ENCODE results near the gene CCT3.

CCT3 gene

DNA sequence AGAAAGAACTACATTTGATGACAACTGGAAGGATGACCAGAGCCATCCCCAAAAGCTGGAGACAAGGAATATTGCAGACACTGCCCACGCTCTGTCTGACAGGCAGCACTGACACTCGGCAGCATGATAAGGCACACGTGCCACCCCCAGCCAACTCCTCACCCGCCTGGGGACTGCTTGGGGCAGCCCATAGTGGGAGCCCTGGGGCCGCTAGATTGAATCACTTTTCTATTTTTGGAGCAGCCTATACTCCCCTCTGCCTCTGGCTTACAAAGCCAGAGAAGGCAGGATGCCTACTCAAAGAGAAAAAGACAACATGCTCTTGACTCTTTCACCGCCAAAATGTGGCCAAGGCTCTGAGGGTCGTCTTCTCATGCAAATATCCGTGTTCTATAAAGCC is 56.8 kb downstream of the CCT3 start:
- DNase-seq (ENCODE audit: low spot score) = peak; percentile 71

DNA sequence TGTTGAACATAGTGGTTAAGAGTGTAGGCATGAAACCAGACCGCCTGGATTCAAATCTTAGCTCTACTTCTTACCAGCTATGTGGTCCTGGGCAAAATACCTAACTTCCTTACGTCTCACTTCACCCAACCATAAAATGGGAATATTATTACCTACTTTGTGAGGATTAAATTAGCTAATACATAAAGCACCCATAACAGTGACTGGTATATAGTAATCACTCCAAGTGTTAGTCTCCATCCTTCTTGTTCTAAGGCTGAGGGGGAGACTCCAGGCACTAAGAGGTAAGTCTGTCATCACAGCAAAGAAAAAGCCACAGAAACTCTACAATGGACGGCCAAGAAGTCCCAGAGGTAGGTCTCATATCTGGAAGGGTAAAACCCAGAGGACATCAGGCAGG is 58.3 kb downstream of the CCT3 start:
- no peak for DNase-seq (ENCODE audit: low spot score)

DNA sequence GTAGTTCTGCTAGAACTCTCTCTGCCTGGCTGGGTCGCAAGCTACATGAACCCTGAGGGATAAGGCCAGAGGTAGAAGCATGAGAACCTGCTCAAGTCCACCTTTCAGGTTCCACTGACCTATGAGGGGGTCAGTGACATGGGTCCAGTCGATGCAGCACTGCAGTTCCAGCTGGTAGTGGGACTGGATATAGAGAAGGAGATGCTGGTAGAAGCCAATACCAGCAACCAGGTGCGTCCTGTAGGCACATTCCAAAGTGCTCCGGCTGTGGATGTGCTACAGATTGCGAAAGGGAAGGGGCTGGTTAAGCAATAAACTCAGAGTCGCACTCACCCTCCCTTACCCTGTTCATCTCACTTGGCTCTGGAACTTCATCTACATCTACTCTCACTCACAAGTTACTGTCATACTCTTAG is 61.1 kb downstream of the CCT3 start:
- peak; percentile 31 for DNase-seq (ENCODE audit: low spot score)

DNA sequence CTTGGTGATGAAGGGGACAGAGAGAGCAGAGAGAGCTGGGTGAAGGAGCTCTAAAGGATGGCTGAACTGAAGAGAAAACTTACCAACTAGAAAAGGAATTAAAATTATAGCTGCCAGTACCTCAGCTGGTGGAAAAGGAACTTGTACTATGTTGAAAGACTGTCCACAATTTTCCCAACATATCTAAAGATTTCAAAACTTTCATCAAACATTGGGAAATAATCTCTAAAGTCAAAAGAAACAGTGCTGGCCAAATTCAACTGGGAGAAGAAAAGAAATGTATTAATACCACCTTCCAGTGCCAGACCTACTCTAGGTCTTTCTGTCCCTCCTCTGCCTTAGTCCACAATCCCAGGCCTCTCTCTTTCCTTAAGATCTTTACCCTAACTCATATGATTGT is 61.6 kb downstream of the CCT3 start:
- DNase-seq (ENCODE audit: low spot score) = peak; percentile 33

DNA sequence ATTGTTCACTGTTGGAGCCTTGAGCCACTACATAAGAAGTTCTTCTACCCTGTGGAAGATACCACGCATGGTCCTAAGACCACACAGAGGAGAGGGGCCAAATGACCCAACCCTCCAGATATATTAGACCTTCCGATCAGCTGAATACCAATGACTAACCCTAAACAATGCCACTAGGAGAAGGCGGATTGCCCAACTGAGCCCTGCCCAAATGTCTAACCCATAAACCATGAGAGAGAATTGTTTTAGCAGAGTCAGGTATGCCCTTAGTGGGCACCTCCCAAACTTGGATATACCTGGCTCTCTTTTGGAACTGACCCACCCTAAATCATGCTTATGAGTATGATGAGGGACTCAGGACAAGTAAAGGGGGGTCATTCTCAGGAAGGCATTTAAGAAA is 67.8 kb downstream of the CCT3 start:
- DNase-seq (ENCODE audit: low spot score) = no peak

DNA sequence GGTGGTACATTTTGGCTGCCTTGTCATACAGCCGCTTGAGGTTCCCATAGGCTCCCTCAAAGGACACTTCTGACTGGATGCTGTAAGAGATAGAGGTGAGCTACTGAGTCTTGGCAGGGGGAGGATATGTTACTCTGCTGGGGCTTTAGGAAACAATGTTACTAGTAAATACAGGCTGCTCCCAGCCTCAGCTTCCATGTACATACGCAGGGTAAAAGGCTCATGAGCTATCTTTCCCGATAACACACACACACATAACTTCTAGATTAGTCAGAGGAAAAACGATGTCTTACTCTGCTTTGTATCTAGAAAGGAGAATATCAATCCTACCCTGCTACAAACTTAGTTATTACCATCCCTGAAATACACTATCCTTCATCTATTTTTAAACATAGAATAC is 69.8 kb downstream of the CCT3 start:
- no peak for DNase-seq (ENCODE audit: low spot score)

DNA sequence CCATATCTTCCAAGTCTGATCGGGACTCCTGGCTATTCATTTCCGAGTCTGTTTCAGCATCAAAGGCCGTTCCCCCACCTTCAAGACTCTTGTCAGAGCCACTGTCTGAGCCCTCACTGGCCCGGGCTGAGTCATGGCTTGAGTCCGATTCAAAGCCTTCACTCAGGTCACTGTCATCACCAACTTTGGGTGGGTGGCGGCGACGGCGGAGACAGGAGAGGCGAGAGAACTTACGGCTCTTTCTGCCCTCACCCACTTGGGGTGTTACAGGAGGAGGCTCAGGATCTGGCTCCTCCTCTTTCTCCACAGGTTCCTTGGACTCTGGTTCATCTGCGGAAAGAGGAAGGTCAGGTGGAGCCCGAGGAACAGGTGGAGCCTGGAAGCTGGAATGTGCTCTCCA is 72.0 kb downstream of the CCT3 start:
- DNase-seq (ENCODE audit: low spot score) = no peak

DNA sequence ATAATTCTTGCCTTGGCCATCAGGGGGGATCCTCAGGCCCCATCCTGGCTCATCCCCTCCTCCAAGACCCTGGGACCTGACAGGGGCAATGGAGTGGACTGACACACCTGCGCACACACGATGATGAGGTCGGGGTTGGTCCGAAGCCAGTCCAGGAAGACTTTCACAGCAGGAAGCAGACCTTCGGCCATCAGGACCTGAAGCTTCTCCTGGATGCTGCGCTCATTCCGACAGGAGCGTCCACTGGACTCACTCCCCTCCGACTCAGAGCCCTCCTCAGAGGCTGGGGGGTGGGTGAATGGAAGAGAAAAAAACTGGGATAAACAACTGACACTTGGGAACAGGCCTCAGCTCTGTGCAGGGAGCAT is 74.8 kb downstream of the CCT3 start:
- no peak for DNase-seq (ENCODE audit: low spot score)

DNA sequence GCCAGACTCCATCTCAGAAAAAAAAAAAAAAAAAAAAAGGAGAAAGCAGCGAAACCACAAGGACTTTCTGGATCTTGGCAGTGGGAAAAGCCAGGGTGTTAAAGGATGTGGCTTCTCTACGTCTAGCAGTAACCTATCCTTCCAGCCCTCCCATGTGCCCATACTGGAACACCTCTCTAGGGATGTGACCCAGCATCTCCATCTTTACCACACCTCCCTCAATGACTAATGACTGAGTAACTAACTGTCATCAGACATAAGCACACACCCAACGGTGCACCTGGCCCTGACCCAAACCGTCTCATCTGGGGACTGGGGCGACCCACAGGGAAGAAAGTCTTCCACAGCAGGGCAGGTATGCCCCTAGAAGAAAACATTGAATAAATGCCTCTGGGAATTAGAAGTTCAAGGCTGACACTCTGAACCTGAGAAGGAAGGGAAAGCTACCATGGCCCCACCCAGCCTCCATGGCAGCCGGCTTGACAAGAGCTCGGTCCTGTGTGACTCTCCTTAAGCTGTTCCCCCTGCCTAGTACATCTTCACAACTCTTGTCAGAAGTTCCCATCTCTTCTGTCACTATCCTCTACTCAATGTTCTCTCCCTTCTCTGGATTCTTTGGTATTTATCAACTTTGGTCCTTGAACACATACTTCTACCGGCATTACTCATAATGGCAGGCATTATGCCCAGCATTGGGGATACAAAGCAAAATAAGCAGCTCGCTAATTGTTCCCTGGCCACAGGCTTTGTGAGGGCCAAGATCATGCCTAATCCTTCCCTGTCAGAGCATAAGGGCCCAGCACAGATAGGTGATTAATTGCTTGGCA is 75.4 kb downstream of the CCT3 start:
- DNase-seq (ENCODE audit: low spot score) = peak; percentile 86

DNA sequence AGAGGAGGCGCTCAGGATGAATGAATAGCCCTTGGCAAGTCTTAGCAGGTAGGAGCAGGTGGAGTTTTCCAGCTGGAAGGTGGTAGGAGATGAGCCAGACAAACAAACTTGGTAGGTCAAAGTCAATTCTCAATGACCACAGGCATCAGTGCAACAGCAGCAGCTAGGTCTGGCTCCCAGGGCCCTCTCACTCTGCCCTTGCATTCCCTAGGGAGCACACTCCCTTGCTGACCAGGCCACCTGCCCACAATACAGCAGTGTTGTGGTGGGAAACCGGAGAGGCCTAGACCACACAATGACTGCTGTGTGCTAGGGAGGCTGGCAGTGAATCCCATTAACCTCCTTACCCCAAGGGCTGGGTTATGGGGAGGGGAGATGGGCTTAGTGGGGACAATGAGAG is 77.2 kb downstream of the CCT3 start:
- no peak for DNase-seq (ENCODE audit: low spot score)

DNA sequence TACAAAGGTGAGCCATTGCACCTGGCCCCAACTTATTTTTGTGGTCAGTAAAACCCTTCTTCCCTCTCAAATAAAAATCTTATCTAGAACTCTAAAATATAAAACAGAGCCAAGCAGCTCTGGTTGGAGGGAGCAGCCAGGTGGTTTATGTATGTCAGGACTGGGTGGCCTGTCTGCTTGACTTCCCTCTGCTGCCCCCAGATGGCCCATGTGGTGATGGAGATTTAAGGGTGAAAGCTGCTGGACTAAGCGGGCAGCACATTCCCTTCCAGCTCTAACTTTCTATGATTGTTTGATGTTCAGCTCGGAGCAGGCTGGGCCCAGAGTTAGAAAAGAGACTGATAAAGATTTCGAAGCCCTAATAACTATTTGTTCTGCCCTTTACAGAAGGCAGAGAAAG is 78.3 kb downstream of the CCT3 start:
- no peak for DNase-seq (ENCODE audit: low spot score)

Measured in GM03348 (cell line).